Activated CD8-positive, alpha-beta memory T cell treated with anti-CD3 and anti-CD28 coated beads, Interleukin-2, amount 50 U/mL, for 1 hour (primary cell): ENCODE data around the gene DHODH.

ENCODE experiments used
- DNase-seq: peaks from one replicate; pipeline ENCODE4 v3.0.0-alpha.2; 2020; ENCODE audit errors: extremely low read depth

DHODH gene

GRCh38 chr16:72013888-72014581 is 5.5 kb downstream of the DHODH start:
- no peak for DNase-seq

- no peak for DNase-seq
Observed at GRCh38 chr16:72014675-72015074, 6.1 kb downstream of the DHODH start.

GRCh38 chr16:72015124-72015523 is 6.6 kb downstream of the DHODH start:
- DNase-seq = no peak

- no peak for DNase-seq
Observed at GRCh38 chr16:72018470-72018869, 9.9 kb downstream of the DHODH start.

- no peak for DNase-seq
Observed at GRCh38 chr16:72021043-72021442, 12.5 kb downstream of the DHODH start.

GRCh38 chr16:72022127-72022526 is 13.6 kb downstream of the DHODH start:
- DNase-seq = no peak

GRCh38 chr16:72023962-72024361 is 15.4 kb downstream of the DHODH start:
- DNase-seq = no peak

- DNase-seq = no peak
Observed at GRCh38 chr16:72024862-72025382, 16.4 kb downstream of the DHODH start.

- DNase-seq = no peak
Observed at GRCh38 chr16:72025404-72026114, 17.0 kb downstream of the DHODH start.

GRCh38 chr16:72027669-72028378 is 19.3 kb downstream of the DHODH start:
- DNase-seq = no peak

- no peak for DNase-seq
Observed at GRCh38 chr16:72029567-72030271, 21.2 kb downstream of the DHODH start.

- DNase-seq = no peak
Observed at GRCh38 chr16:72033437-72033836, 24.9 kb downstream of the DHODH start.

GRCh38 chr16:72036098-72036497 is 27.6 kb downstream of the DHODH start:
- no peak for DNase-seq

- DNase-seq = no peak
Observed at GRCh38 chr16:72042157-72042660, 33.7 kb downstream of the DHODH start.

GRCh38 chr16:72043058-72043457 is 34.5 kb downstream of the DHODH start:
- DNase-seq = no peak

GRCh38 chr16:72043539-72043938 is 35.0 kb downstream of the DHODH start:
- no peak for DNase-seq

GRCh38 chr16:72044296-72044695 is 35.8 kb downstream of the DHODH start:
- DNase-seq = no peak

- DNase-seq = no peak
Observed at GRCh38 chr16:72044825-72045359, 36.3 kb downstream of the DHODH start.

- no peak for DNase-seq
Observed at GRCh38 chr16:72049110-72049509, 40.6 kb downstream of the DHODH start.

GRCh38 chr16:72050769-72051464 is 42.4 kb downstream of the DHODH start:
- no peak for DNase-seq

GRCh38 chr16:72051818-72052217 is 43.3 kb downstream of the DHODH start:
- DNase-seq = no peak
